SK-N-SH (cell line): ENCODE results near the gene PPRC1. TPM values are rescaled to one million over a fixed set of nuclear protein-coding genes. Genes with fewer than 3 reads are reported as not detected.

Source experiments
- CTCF ChIA-PET: fragments of 300-600, 350-600 bp; formaldehyde crosslinking; extraction: SDS; loops from one replicate; lab custom pipeline; 2021; lab: Yijun Ruan, JAX
- POLR2A ChIA-PET: fragments of 350-600 bp; sonication (Branson Sonifier 250); formaldehyde crosslinking; extraction: SDS; loops from one replicate; lab custom pipeline; 2020; ENCODE audit warnings: antibody characterized with exemption, inconsistent platforms; lab: Yijun Ruan, JAX
- DNase-seq: peaks from one replicate; pipeline ENCODE4 v3.0.0; 2012
- H2AFZ ChIP-seq: fragments of 200-600 bp; sonication (generic); 2 replicates; pipeline ENCODE4 v1.8.1; 2016; ENCODE audit warnings: antibody characterized with exemption, mild to moderate bottlenecking, low read depth
- H3F3A ChIP-seq: fragments of 200-600 bp; sonication (generic); replicated peaks from 2 replicates; pipeline ENCODE3; 2016; ENCODE audit warnings: antibody characterized with exemption, mild to moderate bottlenecking; ENCODE audit not compliant: insufficient read depth
- H3K27ac ChIP-seq, 2 experiments: fragments of 200-500 bp in 1 of 2; fragments of 200-600 bp in 1 of 2; sonication (Bioruptor generic) in 1 of 2; sonication (generic), shearing (Covaris generic) in 1 of 2; 2 replicates each; pipeline versions ENCODE4 v1.5.1 to v1.6.1; 2014 to 2016; ENCODE audit warnings: low read depth in 2 of 2, inconsistent platforms in 1 of 2, low read length in 1 of 2, mild to moderate bottlenecking in 1 of 2, mixed read lengths in 1 of 2
- H3K27me3 ChIP-seq: fragments of 200-600 bp; sonication (generic), shearing (Covaris generic); 2 replicates; pipeline ENCODE4 v1.6.1; 2016; ENCODE audit warnings: mixed run types; ENCODE audit not compliant: insufficient read depth
- H3K36me3 ChIP-seq, 2 experiments: fragments of 200-500 bp in 1 of 2; fragments of 200-600 bp in 1 of 2; sonication (Bioruptor generic) in 1 of 2; sonication (generic) in 1 of 2; replicated peaks in 1 of 2; 2 replicates each; pipeline versions ENCODE3 to v1.5.1; 2014 to 2016; ENCODE audit warnings: low read length in 1 of 2, mild to moderate bottlenecking in 1 of 2; ENCODE audit not compliant: insufficient read depth in 2 of 2, control insufficient read depth in 1 of 2
- H3K4me1 ChIP-seq, 2 experiments: fragments of 200-500 bp in 1 of 2; fragments of 200-600 bp in 1 of 2; sonication (Bioruptor generic) in 1 of 2; sonication (generic), shearing (Covaris generic) in 1 of 2; 2 replicates each; pipeline versions ENCODE4 v1.5.1 to v1.6.1; 2014 to 2016; ENCODE audit warnings: low read depth in 1 of 2, low read length in 1 of 2, mixed run types in 1 of 2; ENCODE audit not compliant: insufficient read depth in 2 of 2, control insufficient read depth in 1 of 2
- H3K4me2 ChIP-seq: fragments of 200-600 bp; sonication (generic), shearing (Covaris generic); 2 replicates; pipeline ENCODE4 v1.6.1; 2017; ENCODE audit warnings: mixed run types
- H3K4me3 ChIP-seq, 2 experiments: fragments of 200-500 bp in 1 of 2; fragments of 200-600 bp in 1 of 2; sonication (Bioruptor generic) in 1 of 2; sonication (generic), shearing (Covaris generic) in 1 of 2; 2 replicates each; pipeline versions ENCODE4 v1.5.1 to v1.8.1; 2014 to 2016; ENCODE audit warnings: low read depth in 2 of 2, inconsistent platforms in 1 of 2, low read length in 1 of 2, mild to moderate bottlenecking in 1 of 2, mixed read lengths in 1 of 2, moderate library complexity in 1 of 2
- H3K79me2 ChIP-seq: fragments of 200-600 bp; sonication (generic); 2 replicates; pipeline ENCODE4 v1.8.1; 2017; ENCODE audit warnings: mild to moderate bottlenecking; ENCODE audit not compliant: insufficient read depth
- H3K9ac ChIP-seq: fragments of 200-600 bp; sonication (generic); 2 replicates; pipeline ENCODE4 v1.6.1; 2017; ENCODE audit warnings: mixed run types
- H3K9me2 ChIP-seq: fragments of 200-600 bp; sonication (generic); 2 replicates; pipeline ENCODE4 v1.6.1; 2017; ENCODE audit warnings: mixed run types
- H3K9me3 ChIP-seq: fragments of 200-600 bp; sonication (generic); 2 replicates; pipeline ENCODE4 v1.6.1; 2017; ENCODE audit warnings: mixed run types, mild to moderate bottlenecking, moderate library complexity
- H4K20me1 ChIP-seq: fragments of 200-600 bp; sonication (generic); 2 replicates; pipeline ENCODE4 v1.6.1; 2017; ENCODE audit warnings: mild to moderate bottlenecking, mixed run types; ENCODE audit not compliant: insufficient read depth
- CTCF ChIP-seq: fragments of 200-600 bp; sonication (generic); IDR thresholded peaks from 2 replicates; pipeline ENCODE4 v1.6.1; 2017; ENCODE audit warnings: antibody characterized with exemption, mild to moderate bottlenecking, moderate library complexity
- ELF1 ChIP-seq: IDR thresholded peaks from 2 replicates; pipeline ENCODE4 v1.4.0; 2012
- EP300 ChIP-seq, 2 experiments: IDR thresholded peaks; 2 replicates each; pipeline versions ENCODE4 v1.4.0 to v1.6.1; 2012; ENCODE audit warnings: borderline replicate concordance in 1 of 2, low read depth in 1 of 2, low read length in 1 of 2
- FOSL2 ChIP-seq: IDR thresholded peaks from 2 replicates; pipeline ENCODE4 v1.4.0; 2012; ENCODE audit warnings: low read depth, mild to moderate bottlenecking, moderate library complexity, borderline replicate concordance
- FOXM1 ChIP-seq: IDR thresholded peaks from 2 replicates; pipeline ENCODE4 v1.4.0; 2012; ENCODE audit warnings: low read depth, mild to moderate bottlenecking
- GATA2 ChIP-seq: sonication (generic); formaldehyde crosslinking; IDR thresholded peaks from 2 replicates; pipeline ENCODE4 v1.5.0; 2020; ENCODE audit warnings: mild to moderate bottlenecking, missing genetic modification reagents
- MAX ChIP-seq: IDR thresholded peaks from 2 replicates; pipeline ENCODE4 v1.4.0; 2012; ENCODE audit warnings: low read depth
- MEF2A ChIP-seq: IDR thresholded peaks from 2 replicates; pipeline ENCODE4 v1.4.0; 2012; ENCODE audit warnings: low read depth, borderline replicate concordance
- MXI1 ChIP-seq: IDR thresholded peaks from 2 replicates; pipeline ENCODE4 v1.6.1; 2012; ENCODE audit warnings: mild to moderate bottlenecking, low read depth, low read length, improper control_type of control experiment
- RXRA ChIP-seq: IDR thresholded peaks from 2 replicates; pipeline ENCODE4 v1.4.0; 2012; ENCODE audit warnings: low read depth, mild to moderate bottlenecking, borderline replicate concordance
- SIN3A ChIP-seq: IDR thresholded peaks from 2 replicates; pipeline ENCODE4 v1.6.1; 2012; ENCODE audit warnings: low read depth, mild to moderate bottlenecking, low read length, moderate library complexity, borderline replicate concordance
- SMC3 ChIP-seq: IDR thresholded peaks from 2 replicates; pipeline ENCODE4 v1.6.1; 2012; ENCODE audit warnings: low read depth, low read length, improper control_type of control experiment
- TAF1 ChIP-seq: IDR thresholded peaks from 2 replicates; pipeline ENCODE4 v1.6.1; 2012; ENCODE audit warnings: low read depth, mild to moderate bottlenecking, low read length, moderate library complexity, borderline replicate concordance
- TEAD4 ChIP-seq: IDR thresholded peaks from 2 replicates; pipeline ENCODE4 v1.4.0; 2012; ENCODE audit warnings: mild to moderate bottlenecking, borderline replicate concordance; ENCODE audit not compliant: insufficient read depth
- USF1 ChIP-seq: IDR thresholded peaks from 2 replicates; pipeline ENCODE4 v1.4.0; 2012; ENCODE audit warnings: low read depth, borderline replicate concordance
- YY1 ChIP-seq: IDR thresholded peaks from 2 replicates; pipeline ENCODE4 v1.4.0; 2012; ENCODE audit warnings: low read depth, mild to moderate bottlenecking
- WGBS: methylation state at CpG from one replicate; pipeline ENCODE4 v1.1.6; 2017; ENCODE audit warnings: low lambda C conversion rate; 5-methylcytosine and 5-hydroxymethylcytosine counted together
- polyA plus RNA-seq, 3 experiments: library from polyadenylated mRNA; depleted of rRNA; stranded (reverse); fragments of >200 nt; gene quantifications; 2 replicates each; pipeline ENCODE4 v1.2.3, GENCODE V29; 2012
- TF ChIP-seq, protein P1 (sequence below): IDR thresholded peaks from 2 replicates; pipeline ENCODE4 v1.6.1; 2012; ENCODE audit warnings: mild to moderate bottlenecking, low read depth, low read length, moderate library complexity

Gene PPRC1
- polyA plus RNA-seq, 1 of the 3 experiments (the other 2 are of a cell fraction): 23.1 TPM

- TF ChIP-seq TAF1: no peak
Measured at GRCh38 chr10:102096449-102096848, 36.4 kb upstream of the PPRC1 start (continued).

DNA sequence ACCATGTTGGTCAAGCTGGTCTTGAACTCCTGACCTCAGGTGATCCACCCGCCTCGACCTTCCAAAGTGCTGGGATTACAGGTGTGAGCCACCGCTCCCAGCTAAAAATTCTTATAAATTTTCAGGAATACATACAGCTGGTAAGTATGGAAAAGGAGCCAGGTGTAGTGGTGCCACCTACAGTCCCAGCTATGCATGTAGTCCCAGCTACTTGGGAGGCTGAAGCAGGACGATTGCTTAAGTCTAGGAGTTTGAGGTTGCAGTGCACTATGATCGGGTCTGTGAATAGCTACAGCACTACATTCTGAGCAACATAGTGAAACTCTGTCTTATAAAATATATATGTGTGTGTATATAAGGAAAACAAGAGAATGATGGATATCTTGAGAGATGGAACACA lies 31.7 kb upstream of the PPRC1 start:
- H3K27me3 ChIP-seq: no peaks in the 10 kb centered on the region
- H3K36me3 ChIP-seq: peaks cover 4 to 10% of the 10 kb centered on the region in 2 experiments
- POLR2A ChIA-PET: interaction anchor here (1.3 kb wide), 1 partner anchor 12 kb away, joined by 4 read pairs; no protein-coding TSS in a partner anchor
- no peak overlapping the region for H3K4me3 ChIP-seq
- H3F3A ChIP-seq: peaks cover 10% of the 10 kb centered on the region
- no peaks in the 10 kb centered on the region for H3K79me2 ChIP-seq
- no peak overlapping the region for H2AFZ ChIP-seq
- WGBS: 89% methylated on average over 5 of the region's 5 CpGs
- H3K9ac ChIP-seq: no peak overlapping the region
- H3K27ac ChIP-seq: no peak overlapping the region
- H3K9me3 ChIP-seq: no peaks in the 10 kb centered on the region
- CTCF ChIA-PET: interaction anchor here (0.9 to 5.2 kb wide), 3 partner anchors 11 to 30 kb away, joined by 4 to 38 read pairs (median 12); no protein-coding TSS in a partner anchor
- H4K20me1 ChIP-seq: no peaks in the 10 kb centered on the region
- no peaks in the 10 kb centered on the region for H3K9me2 ChIP-seq
- no peak for TF ChIP-seq RXRA
- TF ChIP-seq ELF1: no peak
- TF ChIP-seq, protein P1, sequence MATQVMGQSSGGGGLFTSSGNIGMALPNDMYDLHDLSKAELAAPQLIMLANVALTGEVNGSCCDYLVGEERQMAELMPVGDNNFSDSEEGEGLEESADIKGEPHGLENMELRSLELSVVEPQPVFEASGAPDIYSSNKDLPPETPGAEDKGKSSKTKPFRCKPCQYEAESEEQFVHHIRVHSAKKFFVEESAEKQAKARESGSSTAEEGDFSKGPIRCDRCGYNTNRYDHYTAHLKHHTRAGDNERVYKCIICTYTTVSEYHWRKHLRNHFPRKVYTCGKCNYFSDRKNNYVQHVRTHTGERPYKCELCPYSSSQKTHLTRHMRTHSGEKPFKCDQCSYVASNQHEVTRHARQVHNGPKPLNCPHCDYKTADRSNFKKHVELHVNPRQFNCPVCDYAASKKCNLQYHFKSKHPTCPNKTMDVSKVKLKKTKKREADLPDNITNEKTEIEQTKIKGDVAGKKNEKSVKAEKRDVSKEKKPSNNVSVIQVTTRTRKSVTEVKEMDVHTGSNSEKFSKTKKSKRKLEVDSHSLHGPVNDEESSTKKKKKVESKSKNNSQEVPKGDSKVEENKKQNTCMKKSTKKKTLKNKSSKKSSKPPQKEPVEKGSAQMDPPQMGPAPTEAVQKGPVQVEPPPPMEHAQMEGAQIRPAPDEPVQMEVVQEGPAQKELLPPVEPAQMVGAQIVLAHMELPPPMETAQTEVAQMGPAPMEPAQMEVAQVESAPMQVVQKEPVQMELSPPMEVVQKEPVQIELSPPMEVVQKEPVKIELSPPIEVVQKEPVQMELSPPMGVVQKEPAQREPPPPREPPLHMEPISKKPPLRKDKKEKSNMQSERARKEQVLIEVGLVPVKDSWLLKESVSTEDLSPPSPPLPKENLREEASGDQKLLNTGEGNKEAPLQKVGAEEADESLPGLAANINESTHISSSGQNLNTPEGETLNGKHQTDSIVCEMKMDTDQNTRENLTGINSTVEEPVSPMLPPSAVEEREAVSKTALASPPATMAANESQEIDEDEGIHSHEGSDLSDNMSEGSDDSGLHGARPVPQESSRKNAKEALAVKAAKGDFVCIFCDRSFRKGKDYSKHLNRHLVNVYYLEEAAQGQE: no peak
- no peak for TF ChIP-seq SIN3A
- DNase-seq: no peak
- H3K4me2 ChIP-seq: no peak overlapping the region
- no peaks in the 10 kb centered on the region for H3K4me1 ChIP-seq

DNA sequence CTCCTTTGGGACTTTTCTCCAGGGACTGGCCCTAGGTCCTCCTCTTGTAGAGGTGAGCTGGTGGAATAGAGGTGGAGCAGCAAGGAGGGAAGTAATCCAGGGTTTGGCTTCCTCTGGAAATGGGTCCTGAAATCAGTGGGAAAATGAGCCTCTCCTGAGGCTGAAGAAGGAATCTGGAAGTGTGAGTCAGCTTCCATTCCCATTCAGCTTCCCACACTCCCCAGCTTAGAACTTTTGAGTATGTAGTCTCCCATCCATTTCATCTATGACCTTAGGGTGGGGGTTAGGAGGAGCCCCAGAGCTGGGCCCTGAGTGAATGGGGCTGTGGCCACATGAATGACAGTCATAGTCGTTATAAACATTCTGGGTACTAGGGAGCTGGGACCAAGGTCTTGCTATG lies 30.4 kb upstream of the PPRC1 start:
- Histone ChIP-seq H3K27ac (no peak overlapping the region), H3K27me3 (no peaks in the 10 kb centered on the region), H4K20me1 (no peaks in the 10 kb centered on the region), H3K9me2 (no peaks in the 10 kb centered on the region), H3K36me3 (peaks cover 16 to 17% of the 10 kb centered on the region in 2 experiments), H3K4me2 (no peak overlapping the region), H3K4me3 (no peak overlapping the region), H3K79me2 (no peaks in the 10 kb centered on the region), H3K9ac (no peak overlapping the region), H3F3A (peaks cover 10% of the 10 kb centered on the region), H3K4me1 (no peaks in the 10 kb centered on the region), H2AFZ (no peak overlapping the region), H3K9me3 (no peaks in the 10 kb centered on the region)
- 100% methylated on average over 1 of the region's 1 CpG for WGBS
- ChIA-PET POLR2A (interaction anchor here (0.6 kb wide), 1 partner anchor 83 kb away, joined by 3 read pairs; no protein-coding TSS in a partner anchor), CTCF (interaction anchor here (2.7 to 5.2 kb wide), 2 partner anchors 10 to 29 kb away, joined by 12 to 38 read pairs; no protein-coding TSS in a partner anchor)
- TF ChIP-seq MEF2A: no peak
- TF ChIP-seq EP300 (IDR thresholded peaks at IDR 0.05; ENCODE audit: borderline replicate concordance in 1 of 2, low read depth in 1 of 2, low read length in 1 of 2): no peak
- TF ChIP-seq MXI1: no peak
- TF ChIP-seq SIN3A: no peak
- no peak for TF ChIP-seq USF1
- TF ChIP-seq GATA2 (CRISPR knock-in tag): no peak
- TF ChIP-seq ELF1: no peak
- no peak for TF ChIP-seq SMC3
- no peak for TF ChIP-seq FOSL2
- no peak for TF ChIP-seq CTCF
- no peak for TF ChIP-seq YY1
- TF ChIP-seq FOXM1: no peak
- TF ChIP-seq RXRA: no peak
- TF ChIP-seq MAX: no peak
- TF ChIP-seq TEAD4: no peak
- no peak for DNase-seq
